Neuronal stem cell (in vitro differentiated cells): ENCODE measurements around the gene ADSS1.

ENCODE experiments used
- DNase-seq: peaks from one replicate; pipeline ENCODE4 v3.0.0-alpha.2; 2013; ENCODE audit warnings: low spot score
- H2AFZ ChIP-seq: one replicate; pipeline ENCODE4 v1.6.1; 2013; ENCODE audit warnings: mild to moderate bottlenecking, low read length, inconsistent platforms
- H2AK5ac ChIP-seq: 2 replicates; pipeline ENCODE4 v1.6.1; 2013; ENCODE audit warnings: low read depth, mild to moderate bottlenecking, inconsistent platforms, low read length, moderate library complexity, mixed read lengths
- H2BK120ac ChIP-seq: 2 replicates; pipeline ENCODE4 v1.6.1; 2013; ENCODE audit warnings: low read depth, mild to moderate bottlenecking, inconsistent platforms, low read length, moderate library complexity, mixed read lengths
- H2BK12ac ChIP-seq: one replicate; pipeline ENCODE4 v1.6.1; 2013; ENCODE audit warnings: low read length, inconsistent platforms
- H2BK15ac ChIP-seq: 2 replicates; pipeline ENCODE4 v1.6.1; 2013; ENCODE audit warnings: mild to moderate bottlenecking, low read length, inconsistent platforms, mixed read lengths
- H2BK5ac ChIP-seq: one replicate; pipeline ENCODE4 v1.6.1; 2013; ENCODE audit warnings: inconsistent platforms, mild to moderate bottlenecking, low read length, moderate library complexity
- H3K14ac ChIP-seq: one replicate; pipeline ENCODE4 v1.6.1; 2013; ENCODE audit warnings: low read length, inconsistent platforms
- H3K18ac ChIP-seq: 2 replicates; pipeline ENCODE4 v1.6.1; 2013; ENCODE audit warnings: low read length, inconsistent platforms
- H3K23ac ChIP-seq: 2 replicates; pipeline ENCODE4 v1.6.1; 2013; ENCODE audit warnings: low read depth, mild to moderate bottlenecking, mixed read lengths, low read length, inconsistent platforms; ENCODE audit not compliant: poor library complexity
- H3K27ac ChIP-seq: replicated peaks from 3 replicates; pipeline ENCODE4 v1.5.1; 2013; ENCODE audit warnings: low read length, inconsistent platforms
- H3K27me3 ChIP-seq, 3 experiments: 2 replicates each; pipeline ENCODE4 v1.6.1; 2013; ENCODE audit warnings: low read length in 3 of 3, mild to moderate bottlenecking in 2 of 3, inconsistent platforms in 1 of 3, low read depth in 1 of 3, mixed read lengths in 1 of 3, moderate library complexity in 1 of 3; ENCODE audit not compliant: control insufficient read depth in 3 of 3, insufficient read depth in 3 of 3
- H3K36me3 ChIP-seq, 2 donors: replicated peaks in 1 of 2; 2 replicates each; pipeline ENCODE4 v1.6.1; 2013; ENCODE audit warnings: low read length in 2 of 2; ENCODE audit not compliant: control insufficient read depth in 2 of 2, insufficient read depth in 2 of 2
- H3K4ac ChIP-seq: 2 replicates; pipeline ENCODE4 v1.6.1; 2013; ENCODE audit warnings: inconsistent platforms, mild to moderate bottlenecking, low read length, moderate library complexity
- H3K4me1 ChIP-seq, 2 donors: 1 replicate in 1 of 2; 2 replicates in 1 of 2; pipeline ENCODE4 v1.6.1; 2013; ENCODE audit warnings: low read length in 2 of 2, low read depth in 1 of 2; ENCODE audit not compliant: control insufficient read depth in 2 of 2, insufficient read depth in 1 of 2
- H3K4me2 ChIP-seq: one replicate; pipeline ENCODE4 v1.6.1; 2013; ENCODE audit warnings: mild to moderate bottlenecking, low read length, inconsistent platforms; ENCODE audit not compliant: insufficient read depth, poor library complexity, severe bottlenecking
- H3K4me3 ChIP-seq, 2 donors: 2 replicates each; pipeline ENCODE4 v1.5.1; 2013; ENCODE audit warnings: low read length in 2 of 2, mild to moderate bottlenecking in 2 of 2, inconsistent platforms in 1 of 2, moderate library complexity in 1 of 2
- H3K79me1 ChIP-seq: one replicate; pipeline ENCODE4 v1.6.1; 2013; ENCODE audit warnings: low read depth, mild to moderate bottlenecking, inconsistent platforms, low read length, moderate library complexity
- H3K9ac ChIP-seq: one replicate; pipeline ENCODE4 v1.6.1; 2013; ENCODE audit warnings: mild to moderate bottlenecking, low read depth, low read length, inconsistent platforms; ENCODE audit not compliant: poor library complexity
- H3K9me3 ChIP-seq, 2 donors: replicated peaks in 1 of 2; 2 replicates each; pipeline versions ENCODE3 to v1.6.1; 2013; ENCODE audit warnings: low read length in 2 of 2, mild to moderate bottlenecking in 2 of 2, inconsistent platforms in 1 of 2, low read depth in 1 of 2, mixed read lengths in 1 of 2, moderate library complexity in 1 of 2; ENCODE audit not compliant: control insufficient read depth in 2 of 2, insufficient read depth in 1 of 2
- H4K8ac ChIP-seq: one replicate; pipeline ENCODE4 v1.6.1; 2013; ENCODE audit warnings: low read depth, mild to moderate bottlenecking, inconsistent platforms, low read length, moderate library complexity
- H4K91ac ChIP-seq: one replicate; pipeline ENCODE4 v1.6.1; 2013; ENCODE audit warnings: low read length, low read depth, mild to moderate bottlenecking, inconsistent platforms; ENCODE audit not compliant: poor library complexity
- WGBS, 2 donors: extraction: QIAGEN DNeasy Blood & Tissue Kit; methylation state at CpG; one replicate each; pipeline ENCODE4 v1.1.7; 2013; ENCODE audit warnings: missing lambda C conversion rate in 2 of 2, mixed read lengths in 1 of 2; ENCODE audit not compliant: insufficient read length in 2 of 2, insufficient replicate concordance in 1 of 2; ENCODE audit errors: extremely low coverage in 2 of 2; 5-methylcytosine and 5-hydroxymethylcytosine counted together

The ADSS1 gene

GRCh38 chr14:104794631-104794992 is 70.6 kb downstream of the ADSS1 start:
- Histone ChIP-seq H3K4ac (no peak overlapping the region), H2BK12ac (no peak overlapping the region), H3K36me3 (peaks cover 17 to 41% of the 10 kb centered on the region in 2 donors), H2AFZ (peak overlapping the region; percentile 28), H3K9me3 (no peaks in the 10 kb centered on the region), H3K18ac (peak overlapping the region; percentile 88), H2BK120ac (no peak overlapping the region), H3K79me1 (peaks cover 36% of the 10 kb centered on the region), H2BK5ac (peak overlapping the region; percentile 70), H3K4me1 (peaks cover 19 to 39% of the 10 kb centered on the region in 2 donors), H3K14ac (no peak overlapping the region), H2AK5ac (peak overlapping the region; percentile 28), H2BK15ac (no peak overlapping the region), H3K4me3 (peak overlapping the region; percentile 80 to 89), H4K91ac (no peak overlapping the region), H3K27ac (no peak overlapping the region), H3K23ac (no peak overlapping the region), H3K4me2 (peak overlapping the region; percentile 90), H3K27me3 (peaks cover 0 to 39% (median 31%) of the 10 kb centered on the region in 3 experiments), H3K9ac (peak overlapping the region; percentile 93), H4K8ac (no peak overlapping the region)
- WGBS, 2 donors: no CpG with 5 or more reads among the region's 16 CpGs
- no peak for DNase-seq

DNA sequence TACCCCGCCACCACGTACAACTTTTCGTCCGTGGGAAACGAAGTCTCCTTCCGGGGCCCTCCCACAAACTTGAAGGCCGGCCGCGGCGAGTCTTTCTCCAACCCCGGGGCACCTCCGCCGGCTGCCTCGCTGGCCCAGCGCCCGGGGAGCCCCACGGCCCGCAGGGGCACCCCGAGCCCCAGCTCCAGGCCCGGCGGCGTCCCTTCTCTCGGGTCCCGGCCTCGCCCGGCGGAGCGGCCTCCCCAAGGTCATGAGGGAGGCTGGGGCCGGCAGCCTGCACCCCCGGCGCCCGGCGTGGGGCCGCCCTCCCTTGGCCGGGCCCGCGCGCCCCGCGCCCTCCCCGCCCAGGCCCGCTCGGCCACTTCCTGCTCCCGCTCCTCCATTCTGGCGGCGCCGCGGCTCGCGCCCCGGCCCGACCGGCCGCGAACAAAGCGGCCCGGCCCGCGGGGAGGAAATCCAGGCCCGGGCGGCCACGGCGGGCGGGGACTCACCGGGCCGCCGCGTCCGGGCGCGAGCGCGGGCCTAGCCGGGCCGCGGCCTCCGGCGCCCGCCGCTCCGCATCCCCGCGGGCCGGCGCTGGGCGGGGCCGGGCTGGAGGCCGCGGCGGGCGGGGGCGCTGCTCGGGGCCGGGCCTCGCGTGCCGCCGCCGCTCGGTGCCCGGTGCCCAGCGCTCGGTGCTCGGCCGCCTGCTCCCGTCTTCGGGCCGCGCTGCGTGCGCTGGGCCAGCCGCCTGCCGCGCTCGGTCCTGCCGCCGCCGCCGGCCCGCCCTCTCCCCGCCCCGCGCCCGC is 71.2 kb downstream of the ADSS1 start, which contains the start of gene AKT1:
Gene AKT1, minus strand, starts transcription at position 756 of the 788 bp plus-strand sequence. CDS start 3,105 bp downstream, outside the sequence.
- H3K27me3 ChIP-seq: peaks cover 3 to 44% (median 36%) of the 10 kb centered on the region in 3 experiments
- H3K9ac ChIP-seq: peak within 1 kb of the TSS; percentile 93
- peaks cover 14 to 35% of the 10 kb centered on the region in 2 donors for H3K36me3 ChIP-seq
- H3K4ac ChIP-seq: no peak within 1 kb of the TSS
- peak within 1 kb of the TSS; percentile 70 for H2BK5ac ChIP-seq
- H3K4me3 ChIP-seq: peak within 1 kb of the TSS; percentile 80 to 89
- no peak within 1 kb of the TSS for H2BK15ac ChIP-seq
- peak within 1 kb of the TSS; percentile 1 for H2BK12ac ChIP-seq
- DNase-seq: no peak
- peak within 1 kb of the TSS; percentile 90 for H3K4me2 ChIP-seq
- no CpG with 5 or more reads among the region's 124 CpGs for WGBS, 2 donors
- H4K8ac ChIP-seq: no peak within 1 kb of the TSS
- no peak within 1 kb of the TSS for H4K91ac ChIP-seq
- peak within 1 kb of the TSS; percentile 92 for H2AFZ ChIP-seq
- no peaks in the 10 kb centered on the region for H3K9me3 ChIP-seq
- H3K4me1 ChIP-seq: peaks cover 23 to 41% of the 10 kb centered on the region in 2 donors
- H2BK120ac ChIP-seq: no peak within 1 kb of the TSS
- peak within 1 kb of the TSS; percentile 94 for H3K18ac ChIP-seq
- H3K14ac ChIP-seq: peak within 1 kb of the TSS; percentile 57
- H3K27ac ChIP-seq: no peak within 1 kb of the TSS
- H2AK5ac ChIP-seq: peak within 1 kb of the TSS; percentile 59
- H3K79me1 ChIP-seq: peaks cover 33% of the 10 kb centered on the region
- no peak within 1 kb of the TSS for H3K23ac ChIP-seq

- Histone ChIP-seq H3K36me3 (peaks cover 10 to 27% of the 10 kb centered on the region in 2 donors), H3K27me3 (peaks cover 5 to 49% (median 38%) of the 10 kb centered on the region in 3 experiments), H3K9ac (peak overlapping the region; percentile 50), H2BK12ac (peak overlapping the region; percentile 1), H3K4ac (no peak overlapping the region), H4K8ac (no peak overlapping the region), H2BK5ac (no peak overlapping the region), H3K23ac (no peak overlapping the region), H3K4me1 (peaks cover 23 to 43% of the 10 kb centered on the region in 2 donors), H3K4me2 (peak overlapping the region; percentile 82), H2BK15ac (no peak overlapping the region), H4K91ac (no peak overlapping the region), H2AFZ (peak overlapping the region; percentile 92), H2AK5ac (peak overlapping the region; percentile 59), H3K14ac (peak overlapping the region; percentile 57), H3K18ac (peak overlapping the region; percentile 94), H3K9me3 (no peaks in the 10 kb centered on the region), H3K27ac (no peak overlapping the region), H3K79me1 (peaks cover 27% of the 10 kb centered on the region), H3K4me3 (peak overlapping the region; percentile 76 to 80), H2BK120ac (no peak overlapping the region)
- WGBS, 2 donors: no CpG with 5 or more reads among the region's 55 CpGs
- DNase-seq: no peak
Measured at GRCh38 chr14:104795781-104796686, 72.0 kb downstream of the ADSS1 start.
